ENCODE results near the gene ZNF560. TPM values are rescaled to one million over a fixed set of nuclear protein-coding genes. Genes with fewer than 3 reads are reported as not detected.

Gene ZNF560
- total and polyA plus RNA-seq, 2 of the 13 experiments (the other 11 are each of a cell fraction or from before 2014, with no cell fraction given): not detected

GRCh38 chr19:9538183-9539058, 40.0 kb upstream of the ZNF560 start, which contains the start of gene ZNF426 (continued):
- TF ChIP-seq AKNA (CRISPR knock-in tag; IDR thresholded peaks at IDR 0.05; ENCODE audit: borderline replicate concordance): 0 out of 2 replicates have a peak, but pooled peaks have one; percentile 54
- peak; percentile 50; the same call in 1 of the 2 replicates for TF ChIP-seq ELF1 (CRISPR knock-in tag; IDR thresholded peaks at IDR 0.05)
- TF ChIP-seq HOXA5 (CRISPR knock-in tag; IDR thresholded peaks at IDR 0.05): peak; percentile 46; the same call in 1 of the 2 replicates
- peak; percentile 43; the same call in 1 of the 2 replicates for TF ChIP-seq CBFB (CRISPR knock-in tag; IDR thresholded peaks at IDR 0.05)
- 0 out of 2 replicates have a peak, but pooled peaks have one; percentile 17 for TF ChIP-seq ZSCAN29 (CRISPR knock-in tag; conservative IDR thresholded peaks at IDR 0.05)
- TF ChIP-seq MTA3 (CRISPR knock-in tag; IDR thresholded peaks at IDR 0.05): no peak; the same call in 1 of the 2 replicates
- no peak for TF ChIP-seq ZNF12 (CRISPR knock-in tag; IDR thresholded peaks at IDR 0.05)
- peak; percentile 17; the same call in 1 of the 2 replicates for TF ChIP-seq THRA (CRISPR knock-in tag; IDR thresholded peaks at IDR 0.05; ENCODE audit: borderline replicate concordance)
- TF ChIP-seq DMAP1 (CRISPR knock-in tag; IDR thresholded peaks at IDR 0.05): peak; percentile 81
- TF ChIP-seq ZNF572 (CRISPR knock-in tag; IDR thresholded peaks at IDR 0.05): no peak
- TF ChIP-seq PITX1 (CRISPR knock-in tag; IDR thresholded peaks at IDR 0.05): peak; percentile 68; the same call in 1 of the 2 replicates
- no peak for TF ChIP-seq CHCHD3 (CRISPR knock-in tag; IDR thresholded peaks at IDR 0.05)
- no peak for TF ChIP-seq CCDC6 (CRISPR knock-in tag; IDR thresholded peaks at IDR 0.05)
- TF ChIP-seq FOXC1 (CRISPR knock-in tag; IDR thresholded peaks at IDR 0.05; ENCODE audit: borderline replicate concordance): peak; percentile 79
- no peak for TF ChIP-seq NONO (IDR thresholded peaks at IDR 0.05)
- peak; percentile 82 for TF ChIP-seq NONO (CRISPR knock-in tag; conservative IDR thresholded peaks at IDR 0.05)
- 0 out of 2 replicates have a peak, but pooled peaks have one; percentile 31 for TF ChIP-seq ZKSCAN5 (CRISPR knock-in tag; IDR thresholded peaks at IDR 0.05)
- no peak for TF ChIP-seq IKZF4 (CRISPR knock-in tag; IDR thresholded peaks at IDR 0.05; ENCODE audit: borderline replicate concordance, low read depth, not compliant biosample characterization)
- TF ChIP-seq HMGA1 (CRISPR knock-in tag; conservative IDR thresholded peaks at IDR 0.05): no peak
- no peak for TF ChIP-seq TRAFD1 (CRISPR knock-in tag; IDR thresholded peaks at IDR 0.05; ENCODE audit: borderline replicate concordance)
- TF ChIP-seq FOXJ3 (CRISPR knock-in tag; IDR thresholded peaks at IDR 0.05; ENCODE audit: borderline replicate concordance): no peak
